SU-DHL-6 (cell line): ENCODE results near the gene ELOF1.

Experiments
- EZH2phosphoT487 ChIP-seq: fragments of 200-600 bp; sonication (generic), shearing (Covaris generic); conservative IDR thresholded peaks from 2 replicates; pipeline ENCODE4 v1.6.1; 2018; ENCODE audit warnings: mild to moderate bottlenecking, antibody characterized with exemption, low read length, moderate library complexity, mixed read lengths
- TF ChIP-seq, protein P1 (sequence below): fragments of 200-600 bp; sonication (generic); IDR thresholded peaks from one replicate; pipeline ENCODE4 v1.5.1; 2017; ENCODE audit warnings: antibody characterized with exemption, mild to moderate bottlenecking, low read length, moderate library complexity; ENCODE audit not compliant: insufficient read depth, poor library complexity, severe bottlenecking

DNA sequence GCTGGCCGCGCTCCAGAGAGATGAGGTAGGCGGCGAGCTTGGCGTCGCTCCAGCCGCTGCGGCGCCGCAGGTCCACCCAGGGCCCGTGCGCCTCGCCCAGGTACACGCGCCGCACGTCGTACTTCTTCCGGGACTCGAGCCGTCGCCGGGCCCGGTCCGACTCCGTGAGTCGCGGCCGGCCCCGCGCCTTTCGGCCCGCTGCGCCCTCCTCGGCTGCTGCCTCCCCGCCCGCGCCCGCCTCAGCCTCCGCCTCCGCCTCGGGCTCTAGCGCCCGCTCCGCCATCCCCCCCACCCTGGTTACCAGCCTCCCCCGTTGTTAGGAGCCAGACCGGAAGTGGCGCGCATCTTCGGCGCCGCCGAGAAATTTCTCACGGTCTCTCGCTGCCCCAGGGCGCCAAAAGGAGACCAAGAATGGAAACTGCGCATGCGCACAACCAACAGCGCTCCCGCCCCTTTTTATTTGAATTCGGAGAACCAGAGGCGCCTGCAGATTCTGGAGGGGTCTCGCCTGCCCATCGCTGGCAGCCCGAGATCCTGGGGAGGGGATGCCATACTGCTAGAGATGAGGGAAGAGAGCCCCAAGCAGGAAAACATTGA is 53.4 kb downstream of the ELOF1 start, which contains the start of gene ZNF653:
- TF ChIP-seq, protein P1, sequence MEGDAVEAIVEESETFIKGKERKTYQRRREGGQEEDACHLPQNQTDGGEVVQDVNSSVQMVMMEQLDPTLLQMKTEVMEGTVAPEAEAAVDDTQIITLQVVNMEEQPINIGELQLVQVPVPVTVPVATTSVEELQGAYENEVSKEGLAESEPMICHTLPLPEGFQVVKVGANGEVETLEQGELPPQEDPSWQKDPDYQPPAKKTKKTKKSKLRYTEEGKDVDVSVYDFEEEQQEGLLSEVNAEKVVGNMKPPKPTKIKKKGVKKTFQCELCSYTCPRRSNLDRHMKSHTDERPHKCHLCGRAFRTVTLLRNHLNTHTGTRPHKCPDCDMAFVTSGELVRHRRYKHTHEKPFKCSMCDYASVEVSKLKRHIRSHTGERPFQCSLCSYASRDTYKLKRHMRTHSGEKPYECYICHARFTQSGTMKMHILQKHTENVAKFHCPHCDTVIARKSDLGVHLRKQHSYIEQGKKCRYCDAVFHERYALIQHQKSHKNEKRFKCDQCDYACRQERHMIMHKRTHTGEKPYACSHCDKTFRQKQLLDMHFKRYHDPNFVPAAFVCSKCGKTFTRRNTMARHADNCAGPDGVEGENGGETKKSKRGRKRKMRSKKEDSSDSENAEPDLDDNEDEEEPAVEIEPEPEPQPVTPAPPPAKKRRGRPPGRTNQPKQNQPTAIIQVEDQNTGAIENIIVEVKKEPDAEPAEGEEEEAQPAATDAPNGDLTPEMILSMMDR = no peak
- no peak for TF ChIP-seq EZH2phosphoT487
